ENCODE measurements around the gene ANKFN1. TPM values are rescaled to one million over a fixed set of nuclear protein-coding genes. Genes with fewer than 3 reads are reported as not detected.

Gene ANKFN1
- total RNA-seq, 1 experiment from 2014 or later = 0.49 TPM

DNA sequence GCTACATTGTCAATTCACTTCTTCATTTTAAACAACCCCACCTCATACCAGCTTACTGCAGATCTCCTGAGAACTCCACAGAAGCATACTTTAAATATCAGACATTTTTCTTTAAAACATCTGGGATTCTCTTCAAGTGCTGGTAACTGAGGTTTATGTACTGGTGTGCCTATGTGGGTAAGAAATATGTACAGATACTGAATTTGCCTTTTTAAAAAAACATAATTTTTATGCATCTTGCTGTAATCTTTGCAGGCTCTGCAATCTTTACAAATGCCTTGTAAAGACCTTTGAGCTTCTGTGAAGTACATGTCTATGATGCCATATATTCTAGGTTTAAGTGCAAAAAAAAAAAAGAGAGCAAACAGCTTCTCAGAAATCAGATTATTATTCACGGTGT, 312.6 kb downstream of the ANKFN1 start:
- Mint-ChIP-seq H3K36me3 (ENCODE audit: insufficient read depth, unreplicated experiment) (no peaks in the 10 kb centered on the region), H3K9me3 (ENCODE audit: unreplicated experiment) (no peaks in the 10 kb centered on the region), H3K4me3 (ENCODE audit: unreplicated experiment) (no peak overlapping the region), H3K4me1 (ENCODE audit: insufficient read depth, unreplicated experiment) (no peaks in the 10 kb centered on the region), H3K27ac (ENCODE audit: low read depth, unreplicated experiment) (no peak overlapping the region), H3K27me3 (ENCODE audit: insufficient read depth, unreplicated experiment) (no peaks in the 10 kb centered on the region)
- TF ChIP-seq, protein P1, sequence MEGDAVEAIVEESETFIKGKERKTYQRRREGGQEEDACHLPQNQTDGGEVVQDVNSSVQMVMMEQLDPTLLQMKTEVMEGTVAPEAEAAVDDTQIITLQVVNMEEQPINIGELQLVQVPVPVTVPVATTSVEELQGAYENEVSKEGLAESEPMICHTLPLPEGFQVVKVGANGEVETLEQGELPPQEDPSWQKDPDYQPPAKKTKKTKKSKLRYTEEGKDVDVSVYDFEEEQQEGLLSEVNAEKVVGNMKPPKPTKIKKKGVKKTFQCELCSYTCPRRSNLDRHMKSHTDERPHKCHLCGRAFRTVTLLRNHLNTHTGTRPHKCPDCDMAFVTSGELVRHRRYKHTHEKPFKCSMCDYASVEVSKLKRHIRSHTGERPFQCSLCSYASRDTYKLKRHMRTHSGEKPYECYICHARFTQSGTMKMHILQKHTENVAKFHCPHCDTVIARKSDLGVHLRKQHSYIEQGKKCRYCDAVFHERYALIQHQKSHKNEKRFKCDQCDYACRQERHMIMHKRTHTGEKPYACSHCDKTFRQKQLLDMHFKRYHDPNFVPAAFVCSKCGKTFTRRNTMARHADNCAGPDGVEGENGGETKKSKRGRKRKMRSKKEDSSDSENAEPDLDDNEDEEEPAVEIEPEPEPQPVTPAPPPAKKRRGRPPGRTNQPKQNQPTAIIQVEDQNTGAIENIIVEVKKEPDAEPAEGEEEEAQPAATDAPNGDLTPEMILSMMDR (IDR thresholded peaks at IDR 0.05; ENCODE audit: unreplicated experiment) = no peak
- ChIA-PET CTCF (no interaction called here), POLR2A (no interaction called here)
- no peak for DNase-seq (ENCODE audit: unreplicated experiment)
- BruUV-seq (replicated peaks) = no TSS peak
- intact Hi-C loops (cut with micrococcal nuclease) = no loop called here

DNA sequence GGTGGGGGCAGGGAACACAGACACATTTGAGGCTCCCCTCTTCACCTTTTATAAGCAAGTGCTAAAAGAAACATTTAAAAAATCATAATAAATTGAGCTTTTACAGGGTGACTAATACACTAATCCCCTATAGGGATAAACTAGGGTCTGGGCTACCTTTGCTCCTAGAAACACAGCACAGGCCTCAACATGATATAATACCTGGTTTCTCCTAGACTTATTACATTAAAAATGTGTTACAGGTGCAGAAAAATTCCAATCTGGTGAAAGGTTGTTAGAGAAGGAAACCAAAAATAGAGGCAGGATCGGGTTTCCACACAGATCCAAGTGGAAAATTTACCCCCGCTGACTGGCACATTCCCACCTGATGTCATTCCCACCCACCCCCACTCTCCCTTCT, 315.6 kb downstream of the ANKFN1 start:
- no peak overlapping the region for H3K27ac Mint-ChIP-seq (ENCODE audit: low read depth, unreplicated experiment)
- intact Hi-C loops (cut with micrococcal nuclease) = no loop called here
- no TSS peak for BruUV-seq (replicated peaks)
- TF ChIP-seq, protein P1 (IDR thresholded peaks at IDR 0.05; ENCODE audit: unreplicated experiment) = no peak
- H3K4me1 Mint-ChIP-seq (ENCODE audit: insufficient read depth, unreplicated experiment) = no peaks in the 10 kb centered on the region
- H3K27me3 Mint-ChIP-seq (ENCODE audit: insufficient read depth, unreplicated experiment) = no peaks in the 10 kb centered on the region
- POLR2A ChIA-PET = no interaction called here
- H3K9me3 Mint-ChIP-seq (ENCODE audit: unreplicated experiment) = peaks cover 7% of the 10 kb centered on the region
- H3K4me3 Mint-ChIP-seq (ENCODE audit: unreplicated experiment) = no peak overlapping the region
- CTCF ChIA-PET = no interaction called here
- no peak for DNase-seq (ENCODE audit: unreplicated experiment)
- H3K36me3 Mint-ChIP-seq (ENCODE audit: insufficient read depth, unreplicated experiment) = no peaks in the 10 kb centered on the region

DNA sequence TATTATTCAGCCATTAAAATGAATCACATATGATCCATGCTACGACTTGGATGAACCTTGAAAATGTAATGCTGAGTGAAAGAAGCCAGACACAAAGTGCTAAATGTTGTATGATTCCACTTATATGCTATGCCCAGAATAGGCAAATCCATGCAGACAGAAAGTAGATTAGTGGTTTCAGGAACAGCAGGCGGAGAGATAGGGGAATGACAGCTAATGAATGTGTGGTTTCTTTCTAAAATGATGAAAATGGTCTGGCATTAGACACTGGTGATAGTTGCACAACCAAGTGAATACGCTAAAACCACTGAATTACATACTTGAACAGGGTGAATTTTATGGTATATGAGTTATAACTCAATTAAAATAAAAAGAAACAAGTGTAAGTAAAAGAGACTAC, 318.4 kb downstream of the ANKFN1 start:
- Mint-ChIP-seq H3K4me3 (ENCODE audit: unreplicated experiment) (no peak overlapping the region), H3K4me1 (ENCODE audit: insufficient read depth, unreplicated experiment) (no peaks in the 10 kb centered on the region), H3K9me3 (ENCODE audit: unreplicated experiment) (peaks cover 7% of the 10 kb centered on the region), H3K36me3 (ENCODE audit: insufficient read depth, unreplicated experiment) (no peaks in the 10 kb centered on the region), H3K27me3 (ENCODE audit: insufficient read depth, unreplicated experiment) (no peaks in the 10 kb centered on the region), H3K27ac (ENCODE audit: low read depth, unreplicated experiment) (no peak overlapping the region)
- ChIA-PET POLR2A (no interaction called here), CTCF (interaction anchor here (0.8 kb wide), 1 partner anchor 30 kb away, joined by 3 read pairs; no protein-coding TSS in a partner anchor)
- no TSS peak for BruUV-seq (replicated peaks)
- intact Hi-C loops (cut with micrococcal nuclease) = no loop called here
- no peak for DNase-seq (ENCODE audit: unreplicated experiment)
- TF ChIP-seq, protein P1 (IDR thresholded peaks at IDR 0.05; ENCODE audit: unreplicated experiment) = no peak

DNA sequence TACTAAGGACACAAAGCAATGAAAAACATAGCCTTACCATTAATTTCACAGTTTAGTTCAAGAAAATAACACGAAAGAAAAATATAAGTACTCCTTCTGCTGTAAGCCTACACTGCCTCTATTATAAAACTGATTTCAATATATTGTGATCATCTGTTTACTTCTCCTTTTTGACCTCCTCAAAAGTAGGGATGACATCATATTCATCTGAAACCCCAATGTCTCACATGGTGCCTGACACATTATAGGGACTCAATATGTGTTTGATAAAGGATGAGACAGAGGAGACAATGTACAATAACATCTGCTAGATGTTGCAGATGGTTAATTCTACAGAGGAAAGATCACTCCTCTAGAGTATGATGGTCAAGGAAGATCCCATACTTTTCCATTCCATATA, 321.8 kb downstream of the ANKFN1 start:
- H3K27ac Mint-ChIP-seq (ENCODE audit: low read depth, unreplicated experiment) = no peak overlapping the region
- H3K4me1 Mint-ChIP-seq (ENCODE audit: insufficient read depth, unreplicated experiment) = no peaks in the 10 kb centered on the region
- H3K36me3 Mint-ChIP-seq (ENCODE audit: insufficient read depth, unreplicated experiment) = no peaks in the 10 kb centered on the region
- no peak for DNase-seq (ENCODE audit: unreplicated experiment)
- intact Hi-C loops (cut with micrococcal nuclease) = no loop called here
- peaks cover 7% of the 10 kb centered on the region for H3K9me3 Mint-ChIP-seq (ENCODE audit: unreplicated experiment)
- CTCF ChIA-PET = no interaction called here
- TF ChIP-seq, protein P1 (IDR thresholded peaks at IDR 0.05; ENCODE audit: unreplicated experiment) = no peak
- BruUV-seq (replicated peaks) = no TSS peak
- H3K27me3 Mint-ChIP-seq (ENCODE audit: insufficient read depth, unreplicated experiment) = no peaks in the 10 kb centered on the region
- no peak overlapping the region for H3K4me3 Mint-ChIP-seq (ENCODE audit: unreplicated experiment)
- POLR2A ChIA-PET = no interaction called here

All from MCF 10A (cell line).